ENCODE data around the gene ZNF619.

Gene ZNF619

GRCh38 chr3:40465111-40465407, 11.9 kb upstream of the ZNF619 start:
- DNase-seq (ENCODE audit: low read depth in 2 of 2) = no peak

DNA sequence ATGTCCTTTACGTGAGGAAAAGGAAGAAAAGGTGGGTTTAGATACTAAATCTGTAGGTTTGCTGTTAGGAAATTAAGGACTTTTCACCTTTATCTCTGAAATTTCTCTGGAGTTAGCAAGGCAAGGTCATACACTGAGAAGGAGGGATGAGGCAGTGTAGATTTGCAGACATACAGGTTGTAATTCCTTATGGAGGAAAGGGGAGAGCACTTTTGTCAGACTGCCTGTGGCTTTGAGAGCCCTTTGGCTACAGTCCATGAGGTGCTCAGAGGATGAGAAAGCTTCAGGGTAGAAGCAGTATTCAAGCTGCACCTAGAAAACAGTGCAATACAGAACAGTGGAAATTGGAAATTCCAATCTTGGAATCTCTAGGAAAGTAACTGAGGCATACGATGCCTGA, 11.5 kb upstream of the ZNF619 start:
- DNase-seq (ENCODE audit: low read depth in 2 of 2) = no peak

- DNase-seq (ENCODE audit: low read depth in 2 of 2) = no peak
Observed at GRCh38 chr3:40468018-40468417, 8.9 kb upstream of the ZNF619 start.

- DNase-seq (ENCODE audit: low read depth in 2 of 2) = no peak
Observed at GRCh38 chr3:40470701-40471100, 6.2 kb upstream of the ZNF619 start.

DNA sequence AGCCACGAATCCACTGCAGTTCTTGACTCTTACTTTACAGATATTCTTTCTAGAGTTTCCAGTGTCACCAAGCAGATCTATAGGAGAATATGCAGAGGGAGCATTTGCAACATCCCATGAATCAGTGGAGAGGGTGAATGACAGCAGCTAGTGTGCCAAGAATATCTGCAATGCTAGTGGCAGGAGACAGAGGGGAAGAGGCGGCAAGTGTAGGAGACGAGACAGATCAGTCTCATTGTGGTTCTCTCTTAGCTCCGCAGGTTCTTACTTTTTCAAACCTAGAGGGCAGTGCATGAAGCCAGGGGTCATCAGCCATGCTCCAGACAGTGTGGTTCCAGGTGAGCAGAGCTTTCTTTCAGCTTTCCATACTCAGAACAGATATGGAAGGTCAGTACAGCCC, 744 bp downstream of the ZNF619 start:
- DNase-seq (ENCODE audit: low read depth in 2 of 2) = no peak

- DNase-seq (ENCODE audit: low read depth in 2 of 2) = no peak
Observed at GRCh38 chr3:40487172-40487571, 10.2 kb downstream of the ZNF619 start.

DNA sequence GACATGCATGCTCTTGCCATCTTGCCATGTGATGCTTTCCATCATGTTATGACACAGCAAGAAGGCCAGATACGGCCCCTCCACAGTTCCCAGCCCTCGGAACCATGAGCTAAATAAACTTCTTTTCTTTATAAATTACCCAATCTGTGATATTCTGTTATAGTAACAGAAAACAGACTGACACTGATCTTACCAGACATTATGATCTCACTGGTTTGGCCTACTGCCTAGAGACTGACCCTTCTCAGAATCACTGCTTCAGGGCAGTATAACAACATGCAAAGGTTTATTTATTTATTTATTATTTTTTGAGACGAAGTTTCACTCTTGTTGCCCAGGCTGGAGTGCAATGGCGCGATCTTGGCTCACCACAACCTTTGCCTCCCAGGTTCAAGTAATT, 14.0 kb downstream of the ZNF619 start:
- no peak for DNase-seq (ENCODE audit: low read depth in 2 of 2)

DNA sequence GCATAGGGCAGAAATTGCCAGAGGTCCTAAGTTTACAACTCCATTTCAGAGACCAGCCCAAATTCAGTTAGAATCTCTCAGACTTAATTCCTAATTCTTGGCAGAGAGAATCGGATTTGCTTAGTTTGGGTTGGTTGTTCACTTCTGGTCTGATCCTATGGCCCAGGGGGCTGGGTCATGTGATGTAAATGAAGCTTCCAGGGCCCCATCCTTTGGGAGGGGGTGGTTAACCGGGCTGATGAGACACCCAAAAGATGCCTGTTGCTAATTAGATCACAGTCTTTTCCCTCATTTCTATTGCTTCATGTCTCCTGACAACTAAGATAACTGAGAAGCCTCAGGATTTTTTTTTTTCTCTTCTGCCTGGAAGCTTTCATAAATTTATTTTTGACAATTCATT, 17.8 kb downstream of the ZNF619 start:
- DNase-seq (ENCODE audit: low read depth in 2 of 2) = no peak

GRCh38 chr3:40497288-40497687, 20.4 kb downstream of the ZNF619 start:
- no peak for DNase-seq (ENCODE audit: low read depth in 2 of 2)

DNA sequence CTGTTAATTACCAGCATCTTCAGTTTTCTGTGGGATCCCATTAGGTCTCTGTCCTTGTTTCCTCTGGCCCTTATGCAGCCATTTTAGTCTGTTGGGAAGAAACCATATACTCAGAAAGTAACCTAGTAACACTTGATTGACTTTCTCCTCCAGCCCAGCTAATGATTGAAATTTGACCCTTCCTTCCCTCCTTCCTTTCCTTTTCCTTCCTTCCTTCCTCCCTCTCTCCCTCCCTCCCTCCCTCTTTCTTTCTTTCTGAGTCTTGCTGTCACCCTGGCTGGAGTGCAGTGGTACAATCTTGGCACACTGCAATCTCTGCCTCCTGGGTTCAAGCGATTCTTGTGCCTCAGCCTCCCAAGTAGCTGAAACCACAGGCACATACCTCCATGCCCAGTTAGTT, 23.0 kb downstream of the ZNF619 start:
- DNase-seq (ENCODE audit: low read depth in 2 of 2) = no peak

DNA sequence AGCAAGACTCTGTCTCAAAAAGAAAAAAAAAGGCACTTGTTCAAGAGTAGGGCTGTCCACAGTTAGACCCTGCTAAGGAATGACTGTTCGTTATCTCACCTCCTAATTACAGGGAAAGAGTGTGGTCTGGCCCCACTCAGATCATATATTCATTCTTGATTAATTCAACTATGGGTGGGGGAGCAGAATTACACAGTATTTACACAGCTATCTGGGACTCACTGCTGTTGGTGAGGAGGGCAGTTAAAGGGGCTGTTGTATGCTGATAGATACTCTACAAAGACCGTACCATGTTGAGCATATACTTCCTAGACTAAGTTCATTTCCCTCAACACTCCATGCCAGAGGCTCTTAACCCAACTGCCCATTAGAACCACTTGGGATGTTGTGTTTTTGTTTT, 25.1 kb downstream of the ZNF619 start:
- DNase-seq (ENCODE audit: low read depth in 2 of 2) = no peak

- no peak for DNase-seq (ENCODE audit: low read depth in 2 of 2)
Observed at GRCh38 chr3:40504636-40505430, 27.9 kb downstream of the ZNF619 start.

GRCh38 chr3:40505599-40506462, 28.9 kb downstream of the ZNF619 start, which contains the start of gene ZNF620:
Gene ZNF620 (plus strand): TSS chr3:40506039. CDS start chr3:40506353, 314 bp downstream.
- peak; percentile 35 to 56 for DNase-seq (ENCODE audit: low read depth in 2 of 2)

DNA sequence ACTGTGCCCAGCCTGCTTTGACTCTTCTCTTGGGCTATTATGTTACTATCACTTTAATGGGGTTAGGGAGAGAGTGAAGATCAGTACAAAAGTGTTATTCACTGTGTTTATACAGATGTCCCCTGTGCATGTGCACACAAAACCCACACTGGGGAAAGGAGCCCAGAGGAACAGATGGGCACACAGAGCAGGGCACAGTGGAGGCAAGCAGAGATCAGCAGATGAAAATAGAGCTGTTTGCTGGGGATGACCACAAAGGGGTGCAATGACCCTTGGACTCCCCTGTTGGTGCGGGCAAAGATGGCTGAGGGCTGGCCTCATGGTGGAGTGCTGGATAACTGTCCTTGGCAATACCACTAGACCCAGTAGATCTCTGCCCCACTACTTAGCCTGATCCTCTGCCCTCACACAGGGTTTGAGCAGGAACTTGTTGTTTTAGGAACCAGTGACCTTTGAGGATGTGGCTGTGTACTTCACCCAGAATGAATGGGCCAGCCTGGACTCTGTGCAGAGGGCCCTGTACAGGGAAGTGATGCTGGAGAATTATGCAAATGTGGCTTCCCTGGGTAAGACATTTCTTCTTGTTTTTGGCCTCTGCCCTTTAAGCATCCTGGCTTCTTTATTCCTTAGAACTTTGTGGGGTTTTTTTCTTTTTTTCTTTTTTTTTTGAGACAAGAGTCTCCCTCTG, 34.3 kb downstream of the ZNF619 start:
- no peak for DNase-seq (ENCODE audit: low read depth in 2 of 2)

DNA sequence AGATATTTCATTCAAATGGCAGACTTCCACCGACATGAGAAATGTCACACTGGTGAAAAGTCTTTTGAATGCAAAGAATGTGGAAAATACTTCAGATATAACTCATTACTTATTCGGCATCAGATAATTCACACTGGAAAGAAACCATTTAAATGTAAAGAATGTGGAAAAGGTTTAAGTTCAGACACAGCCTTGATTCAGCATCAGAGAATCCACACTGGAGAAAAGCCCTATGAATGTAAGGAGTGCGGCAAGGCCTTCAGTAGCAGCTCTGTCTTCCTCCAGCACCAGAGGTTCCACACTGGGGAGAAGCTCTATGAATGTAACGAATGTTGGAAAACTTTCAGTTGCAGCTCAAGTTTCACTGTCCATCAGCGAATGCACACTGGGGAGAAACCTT, 39.3 kb downstream of the ZNF619 start:
- no peak for DNase-seq (ENCODE audit: low read depth in 2 of 2)

DNA sequence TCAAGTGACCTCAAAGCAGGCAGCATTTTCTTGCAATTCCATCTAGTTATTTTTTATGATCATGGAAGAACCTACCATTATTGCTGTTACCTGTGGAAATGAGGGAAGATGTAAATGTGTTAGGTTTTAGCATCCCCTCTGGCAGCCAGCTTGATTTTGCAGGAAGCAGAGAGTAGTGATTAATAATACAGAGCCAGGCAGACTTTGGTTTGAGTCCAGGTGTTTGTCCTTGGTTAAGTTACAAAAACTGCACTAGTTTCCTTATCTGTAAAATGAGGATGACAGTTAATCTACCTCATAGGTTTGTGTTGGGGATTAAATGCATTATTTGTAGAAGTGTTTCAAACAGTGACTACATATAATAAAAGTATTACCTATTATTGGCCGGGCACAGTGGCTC, 41.1 kb downstream of the ZNF619 start:
- DNase-seq (ENCODE audit: low read depth in 2 of 2) = no peak

- no peak for DNase-seq (ENCODE audit: low read depth in 2 of 2)
Observed at GRCh38 chr3:40518848-40519247, 41.9 kb downstream of the ZNF619 start.

DNA sequence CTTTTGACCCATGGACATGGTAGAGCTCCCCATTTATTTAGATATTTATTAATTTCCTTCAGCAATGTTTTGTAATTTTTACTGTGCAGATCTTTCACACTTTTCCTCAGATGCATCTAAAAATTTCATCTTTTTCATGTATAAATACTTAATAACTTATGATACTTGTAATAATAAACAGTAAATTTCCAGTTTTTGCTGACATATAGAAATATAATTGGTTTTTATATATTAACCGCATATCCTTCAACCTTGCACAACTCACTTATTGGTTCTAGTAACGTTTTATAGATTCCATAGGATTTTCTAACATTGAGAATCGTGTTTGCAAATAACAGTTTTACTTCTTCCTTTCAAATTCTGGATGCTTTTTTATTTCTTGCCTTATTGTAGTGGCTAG, 44.3 kb downstream of the ZNF619 start:
- no peak for DNase-seq (ENCODE audit: low read depth in 2 of 2)

DNA sequence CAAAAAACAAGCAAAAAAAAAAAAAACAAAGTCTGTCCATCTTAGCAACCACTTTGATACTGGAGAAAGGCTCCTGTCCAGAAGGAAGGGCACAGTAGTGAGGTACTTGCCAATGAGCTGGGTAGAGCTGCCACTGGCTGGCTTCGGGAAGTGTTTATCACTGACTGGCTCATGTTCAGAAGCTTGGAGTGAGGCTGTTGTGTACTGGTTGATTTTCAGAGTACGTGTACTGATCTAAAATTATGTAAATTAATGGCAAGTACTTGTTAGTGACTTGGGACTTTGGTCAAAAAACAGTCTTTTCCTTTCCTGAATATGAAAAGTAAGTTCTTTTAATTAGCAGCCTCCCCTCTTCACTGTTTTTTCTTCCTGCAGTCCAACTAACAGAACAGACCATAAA, 46.9 kb downstream of the ZNF619 start:
- no peak for DNase-seq (ENCODE audit: low read depth in 2 of 2)

- DNase-seq (ENCODE audit: low read depth in 2 of 2) = no peak
Observed at GRCh38 chr3:40524222-40524567, 47.3 kb downstream of the ZNF619 start.

- DNase-seq (ENCODE audit: low read depth in 2 of 2) = peak; percentile 59 to 81
Observed at GRCh38 chr3:40524568-40525285, 47.8 kb downstream of the ZNF619 start, which contains the start of gene ZNF621. Gene ZNF621 (plus strand): TSS chr3:40524960. CDS start chr3:40525841, 881 bp downstream.

DNA sequence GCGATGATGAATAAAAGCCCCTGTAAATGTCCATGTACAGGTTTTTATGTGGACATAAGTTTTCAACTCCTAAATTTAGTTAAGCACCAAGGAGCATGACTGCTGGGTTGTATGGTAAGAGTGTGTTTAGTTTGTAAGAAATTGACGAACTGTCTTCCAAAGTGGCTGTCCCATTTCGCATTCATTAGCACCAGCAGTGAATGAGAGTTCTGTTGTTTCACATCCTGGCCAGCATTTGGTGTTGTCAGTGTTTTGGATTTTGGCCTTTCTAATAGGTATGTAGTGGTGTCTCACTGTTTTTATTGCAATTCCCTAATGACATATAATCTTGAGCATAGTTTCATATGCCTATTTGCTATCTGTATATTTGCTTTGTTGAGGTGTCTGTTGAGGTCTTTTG, 51.5 kb downstream of the ZNF619 start:
- DNase-seq (ENCODE audit: low read depth in 2 of 2) = no peak

Measured in stimulated activated CD8-positive, alpha-beta memory T cell treated with anti-CD3 and anti-CD28 coated beads, Interleukin-7, amount 100 ng/mL, for 4 hours (primary cell).